ENCODE results near the gene CYTH1.

CYTH1 gene

GRCh38 chr17:78735832-78736525 is 46.1 kb downstream of the CYTH1 start:
- no peak for DNase-seq (ENCODE audit: low read depth)

GRCh38 chr17:78734793-78735641 is 47.1 kb downstream of the CYTH1 start:
- no peak for DNase-seq (ENCODE audit: low read depth)

GRCh38 chr17:78732354-78732753 is 49.7 kb downstream of the CYTH1 start:
- DNase-seq (ENCODE audit: low read depth), result no peak

GRCh38 chr17:78731904-78732303 is 50.2 kb downstream of the CYTH1 start:
- no peak for DNase-seq (ENCODE audit: low read depth)

- no peak for DNase-seq (ENCODE audit: low read depth)
Measured at GRCh38 chr17:78729641-78730040, 52.4 kb downstream of the CYTH1 start.

- no peak for DNase-seq (ENCODE audit: low read depth)
Measured at GRCh38 chr17:78728495-78728894, 53.6 kb downstream of the CYTH1 start.

- no peak for DNase-seq (ENCODE audit: low read depth)
Measured at GRCh38 chr17:78727476-78728229, 54.4 kb downstream of the CYTH1 start.

GRCh38 chr17:78727057-78727456 is 55.0 kb downstream of the CYTH1 start:
- no peak for DNase-seq (ENCODE audit: low read depth)

GRCh38 chr17:78726513-78726912 is 55.6 kb downstream of the CYTH1 start:
- DNase-seq (ENCODE audit: low read depth), result no peak

GRCh38 chr17:78725448-78726021 is 56.5 kb downstream of the CYTH1 start:
- no peak for DNase-seq (ENCODE audit: low read depth)

- DNase-seq (ENCODE audit: low read depth), result no peak
Measured at GRCh38 chr17:78724999-78725398, 57.1 kb downstream of the CYTH1 start.

- DNase-seq (ENCODE audit: low read depth), result no peak
Measured at GRCh38 chr17:78724544-78724943, 57.5 kb downstream of the CYTH1 start.

GRCh38 chr17:78723957-78724356 is 58.1 kb downstream of the CYTH1 start:
- no peak for DNase-seq (ENCODE audit: low read depth)

- DNase-seq (ENCODE audit: low read depth), result no peak
Measured at GRCh38 chr17:78723001-78723796, 58.9 kb downstream of the CYTH1 start.

- DNase-seq (ENCODE audit: low read depth), result no peak
Measured at GRCh38 chr17:78722246-78722761, 59.8 kb downstream of the CYTH1 start.

- DNase-seq (ENCODE audit: low read depth), result no peak
Measured at GRCh38 chr17:78719630-78720298, 62.3 kb downstream of the CYTH1 start.

- DNase-seq (ENCODE audit: low read depth), result no peak
Measured at GRCh38 chr17:78718575-78719208, 63.4 kb downstream of the CYTH1 start.

GRCh38 chr17:78717431-78717980 is 64.6 kb downstream of the CYTH1 start:
- no peak for DNase-seq (ENCODE audit: low read depth)

- DNase-seq (ENCODE audit: low read depth), result no peak
Measured at GRCh38 chr17:78716814-78717393, 65.2 kb downstream of the CYTH1 start.

GRCh38 chr17:78716292-78716691 is 65.8 kb downstream of the CYTH1 start:
- no peak for DNase-seq (ENCODE audit: low read depth)

All from stimulated activated CD8-positive, alpha-beta memory T cell treated with anti-CD3 and anti-CD28 coated beads, Interleukin-12 subunit alpha, Interleukin-12 subunit beta, amount 100 ng/mL, for 1 hour (primary cell).